Measurements from ENCODE around the gene CELF4. TPM values are rescaled to one million over a fixed set of nuclear protein-coding genes. Genes with fewer than 3 reads are reported as not detected.

The CELF4 gene
- polyA plus RNA-seq, 4 donors, result 3.2 to 7.8 (median 3.8) TPM; not detected in 1

- peaks cover 4 to 29% (median 6%) of the 10 kb centered on the region in 3 donors for H3K27me3 ChIP-seq (ENCODE audit: control insufficient read depth in 3 of 3, insufficient read depth in 3 of 3, low read length in 3 of 3)
- DNase-seq, result no peak
- H3K4me1 ChIP-seq (ENCODE audit: control insufficient read depth in 3 of 3, insufficient read depth in 2 of 3, low read depth in 1 of 3, low read length in 2 of 3), result peaks cover 0 to 4% (median 0%) of the 10 kb centered on the region in 3 donors
- no peaks in the 10 kb centered on the region for H3K36me3 ChIP-seq (ENCODE audit: control insufficient read depth in 3 of 3, insufficient read depth in 2 of 3, low read depth in 1 of 3, low read length in 3 of 3)
- peak overlapping the region in 1 of 3 donors; percentile 36 for H3K27ac ChIP-seq (ENCODE audit: low read depth in 1 of 3, low read length in 2 of 3)
- 53 to 62% (median 59%) methylated on average over 5 of the region's 5 CpGs for WGBS, 3 donors
- H3K9me3 ChIP-seq (ENCODE audit: control insufficient read depth in 2 of 2, insufficient read depth in 1 of 2, low read depth in 1 of 2, low read length in 1 of 2), result peaks cover 0 to 6% of the 10 kb centered on the region in 2 donors
- no peak for FAIRE-seq
- H3K4me3 ChIP-seq (ENCODE audit: low read depth in 1 of 3, low read length in 3 of 3), result peak overlapping the region in 1 of 3 donors; percentile 20
Measured at GRCh38 chr18:37394610-37394965, 171.0 kb downstream of the CELF4 start.

GRCh38 chr18:37393945-37394609 lies 171.5 kb downstream of the CELF4 start:
- Histone ChIP-seq H3K36me3 (ENCODE audit: control insufficient read depth in 3 of 3, insufficient read depth in 2 of 3, low read depth in 1 of 3, low read length in 3 of 3) (no peaks in the 10 kb centered on the region), H3K4me1 (ENCODE audit: control insufficient read depth in 3 of 3, insufficient read depth in 2 of 3, low read depth in 1 of 3, low read length in 2 of 3) (peaks cover 0 to 4% (median 0%) of the 10 kb centered on the region in 3 donors), H3K9me3 (ENCODE audit: control insufficient read depth in 2 of 2, insufficient read depth in 1 of 2, low read depth in 1 of 2, low read length in 1 of 2) (peaks cover 0 to 11% of the 10 kb centered on the region in 2 donors), H3K27ac (ENCODE audit: low read depth in 1 of 3, low read length in 2 of 3) (peak overlapping the region in 1 of 3 donors; percentile 36), H3K4me3 (ENCODE audit: low read depth in 1 of 3, low read length in 3 of 3) (peak overlapping the region in 2 of 3 donors; percentile 17 to 20), H3K27me3 (ENCODE audit: control insufficient read depth in 3 of 3, insufficient read depth in 3 of 3, low read length in 3 of 3) (peaks cover 4 to 29% (median 6%) of the 10 kb centered on the region in 3 donors)
- FAIRE-seq (no peak), DNase-seq (peak; percentile 7 to 57)
- 1 to 3% (median 3%) methylated on average over 46 to 59 of the region's 59 CpGs for WGBS, 3 donors

GRCh38 chr18:37393221-37393827 lies 172.3 kb downstream of the CELF4 start:
- Histone ChIP-seq H3K27ac (ENCODE audit: low read depth in 1 of 3, low read length in 2 of 3) (no peak overlapping the region), H3K9me3 (ENCODE audit: control insufficient read depth in 2 of 2, insufficient read depth in 1 of 2, low read depth in 1 of 2, low read length in 1 of 2) (peaks cover 0 to 13% of the 10 kb centered on the region in 2 donors), H3K4me3 (ENCODE audit: low read depth in 1 of 3, low read length in 3 of 3) (no peak overlapping the region), H3K36me3 (ENCODE audit: control insufficient read depth in 3 of 3, insufficient read depth in 2 of 3, low read depth in 1 of 3, low read length in 3 of 3) (no peaks in the 10 kb centered on the region), H3K27me3 (ENCODE audit: control insufficient read depth in 3 of 3, insufficient read depth in 3 of 3, low read length in 3 of 3) (peaks cover 4 to 29% (median 6%) of the 10 kb centered on the region in 3 donors), H3K4me1 (ENCODE audit: control insufficient read depth in 3 of 3, insufficient read depth in 2 of 3, low read depth in 1 of 3, low read length in 2 of 3) (peaks cover 0 to 4% (median 0%) of the 10 kb centered on the region in 3 donors)
- DNase-seq, result no peak
- WGBS, 3 donors, result 15 to 25% (median 24%) methylated on average over 6 of the region's 6 CpGs
- FAIRE-seq, result no peak

GRCh38 chr18:37392648-37393047 lies 172.9 kb downstream of the CELF4 start:
- DNase-seq (no peak), FAIRE-seq (no peak)
- H3K36me3 ChIP-seq (ENCODE audit: control insufficient read depth in 3 of 3, insufficient read depth in 2 of 3, low read depth in 1 of 3, low read length in 3 of 3), result no peaks in the 10 kb centered on the region

GRCh38 chr18:37391698-37392548 lies 173.7 kb downstream of the CELF4 start:
- H3K4me3 ChIP-seq (ENCODE audit: low read depth in 1 of 3, low read length in 3 of 3), result no peak overlapping the region
- no peak for FAIRE-seq
- WGBS, 3 donors, result 81 to 88% (median 82%) methylated on average over 16 of the region's 16 CpGs
- H3K27ac ChIP-seq (ENCODE audit: low read depth in 1 of 3, low read length in 2 of 3), result no peak overlapping the region
- peaks cover 4 to 29% (median 6%) of the 10 kb centered on the region in 3 donors for H3K27me3 ChIP-seq (ENCODE audit: control insufficient read depth in 3 of 3, insufficient read depth in 3 of 3, low read length in 3 of 3)
- no peak for DNase-seq
- H3K36me3 ChIP-seq (ENCODE audit: control insufficient read depth in 3 of 3, insufficient read depth in 2 of 3, low read depth in 1 of 3, low read length in 3 of 3), result no peaks in the 10 kb centered on the region
- H3K4me1 ChIP-seq (ENCODE audit: control insufficient read depth in 3 of 3, insufficient read depth in 2 of 3, low read depth in 1 of 3, low read length in 2 of 3), result peaks cover 0 to 4% (median 0%) of the 10 kb centered on the region in 3 donors
- peaks cover 0 to 13% of the 10 kb centered on the region in 2 donors for H3K9me3 ChIP-seq (ENCODE audit: control insufficient read depth in 2 of 2, insufficient read depth in 1 of 2, low read depth in 1 of 2, low read length in 1 of 2)

More at GRCh38 chr18:37392648-37393047, 172.9 kb downstream of the CELF4 start:
- WGBS, 3 donors, result 43 to 59% (median 54%) methylated on average over 3 of the region's 3 CpGs
- H3K4me1 ChIP-seq (ENCODE audit: control insufficient read depth in 3 of 3, insufficient read depth in 2 of 3, low read depth in 1 of 3, low read length in 2 of 3), result peaks cover 0 to 4% (median 0%) of the 10 kb centered on the region in 3 donors
- H3K9me3 ChIP-seq (ENCODE audit: control insufficient read depth in 2 of 2, insufficient read depth in 1 of 2, low read depth in 1 of 2, low read length in 1 of 2), result peaks cover 0 to 13% of the 10 kb centered on the region in 2 donors
- no peak overlapping the region for H3K4me3 ChIP-seq (ENCODE audit: low read depth in 1 of 3, low read length in 3 of 3)
- H3K27ac ChIP-seq (ENCODE audit: low read depth in 1 of 3, low read length in 2 of 3), result no peak overlapping the region
- peaks cover 4 to 29% (median 6%) of the 10 kb centered on the region in 3 donors for H3K27me3 ChIP-seq (ENCODE audit: control insufficient read depth in 3 of 3, insufficient read depth in 3 of 3, low read length in 3 of 3)

- H3K27ac ChIP-seq (ENCODE audit: low read depth in 1 of 3, low read length in 2 of 3), result no peak overlapping the region
- no peak overlapping the region for H3K4me3 ChIP-seq (ENCODE audit: low read depth in 1 of 3, low read length in 3 of 3)
- peaks cover 4 to 26% (median 6%) of the 10 kb centered on the region in 3 donors for H3K27me3 ChIP-seq (ENCODE audit: control insufficient read depth in 3 of 3, insufficient read depth in 3 of 3, low read length in 3 of 3)
- DNase-seq, result no peak
- H3K36me3 ChIP-seq (ENCODE audit: control insufficient read depth in 3 of 3, insufficient read depth in 2 of 3, low read depth in 1 of 3, low read length in 3 of 3), result no peaks in the 10 kb centered on the region
- H3K4me1 ChIP-seq (ENCODE audit: control insufficient read depth in 3 of 3, insufficient read depth in 2 of 3, low read depth in 1 of 3, low read length in 2 of 3), result peaks cover 0 to 4% (median 0%) of the 10 kb centered on the region in 3 donors
- FAIRE-seq, result no peak
- WGBS, 3 donors, result 85 to 92% (median 87%) methylated on average over 4 of the region's 4 CpGs
- peaks cover 0 to 13% of the 10 kb centered on the region in 2 donors for H3K9me3 ChIP-seq (ENCODE audit: control insufficient read depth in 2 of 2, insufficient read depth in 1 of 2, low read depth in 1 of 2, low read length in 1 of 2)
Measured at GRCh38 chr18:37391156-37391555, 174.4 kb downstream of the CELF4 start.

GRCh38 chr18:37390687-37391086 lies 174.9 kb downstream of the CELF4 start:
- WGBS, 3 donors, result 74 to 80% (median 77%) methylated on average over 10 to 11 of the region's 11 CpGs
- H3K27me3 ChIP-seq (ENCODE audit: control insufficient read depth in 3 of 3, insufficient read depth in 3 of 3, low read length in 3 of 3), result peaks cover 4 to 25% (median 6%) of the 10 kb centered on the region in 3 donors
- no peak overlapping the region for H3K4me3 ChIP-seq (ENCODE audit: low read depth in 1 of 3, low read length in 3 of 3)
- no peaks in the 10 kb centered on the region for H3K36me3 ChIP-seq (ENCODE audit: control insufficient read depth in 3 of 3, insufficient read depth in 2 of 3, low read depth in 1 of 3, low read length in 3 of 3)
- peaks cover 0 to 4% (median 0%) of the 10 kb centered on the region in 3 donors for H3K4me1 ChIP-seq (ENCODE audit: control insufficient read depth in 3 of 3, insufficient read depth in 2 of 3, low read depth in 1 of 3, low read length in 2 of 3)
- no peak overlapping the region for H3K27ac ChIP-seq (ENCODE audit: low read depth in 1 of 3, low read length in 2 of 3)
- peaks cover 0 to 13% of the 10 kb centered on the region in 2 donors for H3K9me3 ChIP-seq (ENCODE audit: control insufficient read depth in 2 of 2, insufficient read depth in 1 of 2, low read depth in 1 of 2, low read length in 1 of 2)
- DNase-seq (no peak), FAIRE-seq (no peak)
